Skeletal muscle satellite cell (primary cell): ENCODE measurements around the gene ERG28.

Experiments
- H3K27me3 ChIP-seq: 2 replicates; pipeline ENCODE4 v1.7.0; 2013; ENCODE audit warnings: low read length; ENCODE audit not compliant: control insufficient read depth, insufficient read depth
- H3K36me3 ChIP-seq: 2 replicates; pipeline ENCODE4 v1.7.0; 2013; ENCODE audit warnings: mild to moderate bottlenecking, control low read depth, low read length; ENCODE audit not compliant: insufficient read depth
- H3K4me1 ChIP-seq: 2 replicates; pipeline ENCODE4 v1.7.0; 2013; ENCODE audit warnings: low read length; ENCODE audit not compliant: control insufficient read depth, insufficient read depth
- H3K4me2 ChIP-seq: 2 replicates; pipeline ENCODE4 v1.7.0; 2013; ENCODE audit warnings: mild to moderate bottlenecking, low read length
- H3K4me3 ChIP-seq: 2 replicates; pipeline ENCODE4 v1.7.0; 2013; ENCODE audit warnings: low read length
- H3K9ac ChIP-seq: 2 replicates; pipeline ENCODE4 v1.7.0; 2013; ENCODE audit warnings: mild to moderate bottlenecking, low read depth, low read length, moderate library complexity
- H3K9me3 ChIP-seq: replicated peaks from 2 replicates; pipeline ENCODE4 v1.7.0; 2013; ENCODE audit warnings: mild to moderate bottlenecking, control low read depth, low read length

Gene ERG28

GRCh38 chr14:75643985-75644384, 16.7 kb downstream of the ERG28 start:
- no peaks in the 10 kb centered on the region for H3K9me3 ChIP-seq

GRCh38 chr14:75640876-75641275, 19.8 kb downstream of the ERG28 start:
- Histone ChIP-seq H3K4me1 (peaks cover 20% of the 10 kb centered on the region), H3K27me3 (no peaks in the 10 kb centered on the region), H3K4me2 (no peak overlapping the region), H3K9ac (no peak overlapping the region), H3K9me3 (no peaks in the 10 kb centered on the region), H3K36me3 (peaks cover 3% of the 10 kb centered on the region), H3K4me3 (no peak overlapping the region)

More at GRCh38 chr14:75643985-75644384, 16.7 kb downstream of the ERG28 start:
- H3K9ac ChIP-seq = no peak overlapping the region
- H3K36me3 ChIP-seq = peaks cover 3% of the 10 kb centered on the region
- no peak overlapping the region for H3K4me2 ChIP-seq
- peaks cover 35% of the 10 kb centered on the region for H3K4me1 ChIP-seq
- no peak overlapping the region for H3K4me3 ChIP-seq
- no peaks in the 10 kb centered on the region for H3K27me3 ChIP-seq

- H3K9me3 ChIP-seq = no peaks in the 10 kb centered on the region
- no peaks in the 10 kb centered on the region for H3K36me3 ChIP-seq
- H3K4me2 ChIP-seq = peak overlapping the region; percentile 19
- peaks cover 15% of the 10 kb centered on the region for H3K4me1 ChIP-seq
- no peaks in the 10 kb centered on the region for H3K27me3 ChIP-seq
- H3K4me3 ChIP-seq = peak overlapping the region; percentile 14
- H3K9ac ChIP-seq = peak overlapping the region; percentile 37
These were observed 24.5 kb downstream of the ERG28 start for GRCh38 chr14:75636100-75636692.

- Histone ChIP-seq H3K9ac (no peak overlapping the region), H3K4me2 (no peak overlapping the region), H3K4me1 (peaks cover 15% of the 10 kb centered on the region), H3K36me3 (no peaks in the 10 kb centered on the region), H3K9me3 (no peaks in the 10 kb centered on the region), H3K27me3 (no peaks in the 10 kb centered on the region), H3K4me3 (no peak overlapping the region)
These were observed 25.8 kb downstream of the ERG28 start for GRCh38 chr14:75634848-75635247.

GRCh38 chr14:75631453-75631831, 29.2 kb downstream of the ERG28 start:
- H3K4me3 ChIP-seq = no peak overlapping the region
- no peaks in the 10 kb centered on the region for H3K36me3 ChIP-seq
- peaks cover 16% of the 10 kb centered on the region for H3K4me1 ChIP-seq

GRCh38 chr14:75630695-75631452, 29.8 kb downstream of the ERG28 start:
- Histone ChIP-seq H3K36me3 (no peaks in the 10 kb centered on the region), H3K27me3 (no peaks in the 10 kb centered on the region), H3K9me3 (no peaks in the 10 kb centered on the region), H3K4me3 (no peak overlapping the region), H3K9ac (no peak overlapping the region), H3K4me1 (peaks cover 10% of the 10 kb centered on the region), H3K4me2 (no peak overlapping the region)

More at GRCh38 chr14:75631453-75631831, 29.2 kb downstream of the ERG28 start:
- H3K9ac ChIP-seq = no peak overlapping the region
- no peaks in the 10 kb centered on the region for H3K27me3 ChIP-seq
- H3K4me2 ChIP-seq = no peak overlapping the region
- no peaks in the 10 kb centered on the region for H3K9me3 ChIP-seq

GRCh38 chr14:75628816-75629215, 31.9 kb downstream of the ERG28 start:
- Histone ChIP-seq H3K27me3 (no peaks in the 10 kb centered on the region), H3K4me1 (peaks cover 6% of the 10 kb centered on the region), H3K4me3 (no peak overlapping the region), H3K9ac (no peak overlapping the region), H3K4me2 (no peak overlapping the region), H3K9me3 (no peaks in the 10 kb centered on the region), H3K36me3 (no peaks in the 10 kb centered on the region)

GRCh38 chr14:75627406-75627805, 33.3 kb downstream of the ERG28 start:
- Histone ChIP-seq H3K27me3 (no peaks in the 10 kb centered on the region), H3K36me3 (no peaks in the 10 kb centered on the region), H3K4me3 (no peak overlapping the region), H3K4me1 (peaks cover 6% of the 10 kb centered on the region), H3K4me2 (no peak overlapping the region), H3K9ac (no peak overlapping the region), H3K9me3 (no peaks in the 10 kb centered on the region)

- Histone ChIP-seq H3K9ac (no peak overlapping the region), H3K27me3 (no peaks in the 10 kb centered on the region), H3K4me2 (no peak overlapping the region), H3K9me3 (no peaks in the 10 kb centered on the region), H3K4me1 (peaks cover 6% of the 10 kb centered on the region), H3K4me3 (no peak overlapping the region), H3K36me3 (no peaks in the 10 kb centered on the region)
These were observed 33.8 kb downstream of the ERG28 start for GRCh38 chr14:75626863-75627262.

GRCh38 chr14:75626396-75626795, 34.3 kb downstream of the ERG28 start:
- Histone ChIP-seq H3K27me3 (no peaks in the 10 kb centered on the region), H3K9me3 (no peaks in the 10 kb centered on the region), H3K4me2 (no peak overlapping the region), H3K36me3 (no peaks in the 10 kb centered on the region), H3K4me3 (no peak overlapping the region), H3K9ac (no peak overlapping the region), H3K4me1 (peaks cover 6% of the 10 kb centered on the region)

- Histone ChIP-seq H3K9me3 (no peaks in the 10 kb centered on the region), H3K4me3 (no peak overlapping the region)
These were observed 35.6 kb downstream of the ERG28 start for GRCh38 chr14:75625034-75625433.

GRCh38 chr14:75619548-75619947, 41.1 kb downstream of the ERG28 start:
- no peaks in the 10 kb centered on the region for H3K4me1 ChIP-seq
- no peaks in the 10 kb centered on the region for H3K9me3 ChIP-seq
- H3K4me3 ChIP-seq = no peak overlapping the region
- H3K9ac ChIP-seq = no peak overlapping the region
- H3K36me3 ChIP-seq = no peaks in the 10 kb centered on the region
- no peaks in the 10 kb centered on the region for H3K27me3 ChIP-seq
- H3K4me2 ChIP-seq = no peak overlapping the region

More at GRCh38 chr14:75625034-75625433, 35.6 kb downstream of the ERG28 start:
- no peak overlapping the region for H3K4me2 ChIP-seq
- no peaks in the 10 kb centered on the region for H3K36me3 ChIP-seq
- H3K27me3 ChIP-seq = no peaks in the 10 kb centered on the region
- H3K4me1 ChIP-seq = peaks cover 6% of the 10 kb centered on the region
- H3K9ac ChIP-seq = no peak overlapping the region
